ENCODE measurements around the gene P3H2.

DNA sequence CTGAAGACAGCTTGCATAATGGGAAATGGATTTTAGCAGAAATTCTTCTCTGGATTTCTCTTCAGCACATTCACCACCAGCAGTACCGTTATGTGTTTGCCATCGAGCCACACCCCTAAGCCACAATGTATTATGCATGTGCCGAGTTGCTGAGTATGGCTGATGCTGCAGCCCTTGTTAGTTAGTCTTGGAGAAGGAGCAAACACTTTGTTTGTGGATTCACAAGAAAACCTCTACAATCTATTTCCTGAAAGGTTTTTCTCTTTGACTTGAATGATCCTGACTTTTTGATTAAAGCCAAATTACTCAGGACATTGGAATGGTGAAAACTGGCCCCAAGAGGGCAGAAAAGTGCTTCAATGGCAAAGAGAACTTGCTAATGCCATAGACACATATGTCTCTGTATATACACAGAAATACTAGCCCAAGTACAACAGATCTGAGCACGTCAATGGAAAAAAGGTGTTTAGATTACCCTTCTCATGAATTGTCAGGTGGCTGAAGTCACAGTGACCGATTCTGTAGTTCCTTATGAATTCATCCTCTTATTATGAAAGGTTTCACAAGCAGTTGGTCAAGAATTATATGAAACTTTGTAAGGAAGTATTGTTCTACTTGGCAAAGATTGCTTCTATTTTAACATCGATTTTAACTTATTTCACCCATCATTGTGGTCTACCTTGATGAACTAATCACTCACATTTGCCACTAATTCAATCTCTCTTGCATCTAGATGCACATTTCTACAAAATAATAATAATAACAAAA, 103.0 kb downstream of the P3H2 start:
- TF ChIP-seq, protein P1, sequence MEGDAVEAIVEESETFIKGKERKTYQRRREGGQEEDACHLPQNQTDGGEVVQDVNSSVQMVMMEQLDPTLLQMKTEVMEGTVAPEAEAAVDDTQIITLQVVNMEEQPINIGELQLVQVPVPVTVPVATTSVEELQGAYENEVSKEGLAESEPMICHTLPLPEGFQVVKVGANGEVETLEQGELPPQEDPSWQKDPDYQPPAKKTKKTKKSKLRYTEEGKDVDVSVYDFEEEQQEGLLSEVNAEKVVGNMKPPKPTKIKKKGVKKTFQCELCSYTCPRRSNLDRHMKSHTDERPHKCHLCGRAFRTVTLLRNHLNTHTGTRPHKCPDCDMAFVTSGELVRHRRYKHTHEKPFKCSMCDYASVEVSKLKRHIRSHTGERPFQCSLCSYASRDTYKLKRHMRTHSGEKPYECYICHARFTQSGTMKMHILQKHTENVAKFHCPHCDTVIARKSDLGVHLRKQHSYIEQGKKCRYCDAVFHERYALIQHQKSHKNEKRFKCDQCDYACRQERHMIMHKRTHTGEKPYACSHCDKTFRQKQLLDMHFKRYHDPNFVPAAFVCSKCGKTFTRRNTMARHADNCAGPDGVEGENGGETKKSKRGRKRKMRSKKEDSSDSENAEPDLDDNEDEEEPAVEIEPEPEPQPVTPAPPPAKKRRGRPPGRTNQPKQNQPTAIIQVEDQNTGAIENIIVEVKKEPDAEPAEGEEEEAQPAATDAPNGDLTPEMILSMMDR (IDR thresholded peaks at IDR 0.05 in 4 of 5, conservative IDR thresholded peaks at IDR 0.05 in 1 of 5): no peak
- TF ChIP-seq POLR2A (IDR thresholded peaks at IDR 0.05): no peak

Measured in gastrocnemius medialis (tissue), 4 donors.